Fibroblast of villous mesenchyme (primary cell): ENCODE data around the gene TLCD5. TPM values are rescaled to one million over a fixed set of nuclear protein-coding genes. Genes with fewer than 3 reads are reported as not detected.

Experiments
- DNase-seq: peaks from one replicate; pipeline ENCODE4 v3.0.0-alpha.2; 2010; ENCODE audit warnings: low read depth
- H3K4me3 ChIP-seq: 2 replicates; pipeline ENCODE4 v1.5.1; 2011; ENCODE audit warnings: low read depth, mild to moderate bottlenecking, low read length
- total RNA-seq: library from RNA; depleted of rRNA; stranded (reverse); fragments of >200 nt; gene quantifications from 2 replicates; pipeline ENCODE4 v1.2.3, GENCODE V29; 2012
- TF ChIP-seq, protein P1 (sequence below): IDR thresholded peaks from 2 replicates; pipeline ENCODE4 v1.5.1; 2012; ENCODE audit warnings: low read depth, mild to moderate bottlenecking, low read length; ENCODE audit not compliant: insufficient read depth

Gene TLCD5
- total RNA-seq, 1 donor: 10.8 TPM

DNA sequence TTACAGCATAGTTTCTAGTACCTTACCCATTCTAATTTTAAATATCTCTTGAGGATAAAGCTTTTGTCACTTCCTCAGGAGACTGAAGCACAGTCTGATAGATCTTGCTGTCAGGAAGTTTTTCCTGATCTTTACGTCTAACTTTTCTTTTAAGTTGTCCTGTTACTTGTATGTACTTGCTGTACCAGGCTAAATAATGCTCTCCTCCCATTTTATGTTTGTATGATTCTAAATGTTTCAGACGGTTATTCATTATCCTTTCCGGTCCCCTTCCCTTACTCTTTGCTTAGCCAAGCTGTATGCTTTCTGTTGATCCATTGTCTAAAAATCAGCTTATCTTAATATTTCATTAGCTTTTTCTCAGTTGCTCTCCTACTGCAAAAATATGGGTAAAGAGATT, 17.1 kb downstream of the TLCD5 start:
- DNase-seq: no peak
- no peak overlapping the region for H3K4me3 ChIP-seq
- TF ChIP-seq, protein P1, sequence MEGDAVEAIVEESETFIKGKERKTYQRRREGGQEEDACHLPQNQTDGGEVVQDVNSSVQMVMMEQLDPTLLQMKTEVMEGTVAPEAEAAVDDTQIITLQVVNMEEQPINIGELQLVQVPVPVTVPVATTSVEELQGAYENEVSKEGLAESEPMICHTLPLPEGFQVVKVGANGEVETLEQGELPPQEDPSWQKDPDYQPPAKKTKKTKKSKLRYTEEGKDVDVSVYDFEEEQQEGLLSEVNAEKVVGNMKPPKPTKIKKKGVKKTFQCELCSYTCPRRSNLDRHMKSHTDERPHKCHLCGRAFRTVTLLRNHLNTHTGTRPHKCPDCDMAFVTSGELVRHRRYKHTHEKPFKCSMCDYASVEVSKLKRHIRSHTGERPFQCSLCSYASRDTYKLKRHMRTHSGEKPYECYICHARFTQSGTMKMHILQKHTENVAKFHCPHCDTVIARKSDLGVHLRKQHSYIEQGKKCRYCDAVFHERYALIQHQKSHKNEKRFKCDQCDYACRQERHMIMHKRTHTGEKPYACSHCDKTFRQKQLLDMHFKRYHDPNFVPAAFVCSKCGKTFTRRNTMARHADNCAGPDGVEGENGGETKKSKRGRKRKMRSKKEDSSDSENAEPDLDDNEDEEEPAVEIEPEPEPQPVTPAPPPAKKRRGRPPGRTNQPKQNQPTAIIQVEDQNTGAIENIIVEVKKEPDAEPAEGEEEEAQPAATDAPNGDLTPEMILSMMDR: no peak

DNA sequence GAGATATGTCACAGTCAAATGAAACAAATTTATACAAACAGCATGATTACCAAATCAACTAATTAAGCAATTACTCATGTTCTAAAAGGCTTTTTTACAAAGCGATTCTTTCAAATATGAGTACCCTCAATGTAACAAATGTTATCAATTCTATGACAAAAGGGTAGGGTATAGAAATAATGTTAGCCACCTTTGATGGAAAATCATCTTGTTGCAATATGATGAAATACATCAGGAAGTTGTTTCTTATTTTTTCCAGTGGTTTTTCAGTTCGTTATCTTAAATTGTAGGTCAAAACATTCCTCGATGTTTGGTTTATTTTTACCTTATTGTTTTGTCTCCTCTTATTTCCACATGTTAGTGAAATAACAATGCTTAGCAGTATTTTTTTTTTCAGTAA, 17.6 kb downstream of the TLCD5 start:
- TF ChIP-seq, protein P1: no peak
- no peak for DNase-seq
- no peak overlapping the region for H3K4me3 ChIP-seq

DNA sequence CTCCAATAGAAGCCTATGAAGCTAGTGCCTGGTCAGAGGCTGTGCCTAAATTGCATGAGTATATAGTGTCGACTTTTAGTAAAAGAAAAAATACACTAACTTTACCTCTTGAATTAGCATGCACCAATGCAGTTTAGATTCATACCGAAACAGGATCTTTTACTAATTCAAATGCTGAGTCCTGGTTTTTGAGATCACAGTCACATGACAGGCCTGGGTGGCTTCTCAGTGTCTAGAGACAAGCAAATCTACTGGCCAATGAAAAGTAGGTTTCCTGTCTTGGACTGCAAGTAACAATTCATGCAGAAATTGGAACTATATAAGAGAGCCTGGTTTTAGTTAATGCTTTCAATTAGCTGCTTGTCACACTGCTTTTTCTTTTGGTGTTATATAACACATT, 18.3 kb downstream of the TLCD5 start:
- H3K4me3 ChIP-seq: no peak overlapping the region
- DNase-seq: no peak
- TF ChIP-seq, protein P1: no peak

DNA sequence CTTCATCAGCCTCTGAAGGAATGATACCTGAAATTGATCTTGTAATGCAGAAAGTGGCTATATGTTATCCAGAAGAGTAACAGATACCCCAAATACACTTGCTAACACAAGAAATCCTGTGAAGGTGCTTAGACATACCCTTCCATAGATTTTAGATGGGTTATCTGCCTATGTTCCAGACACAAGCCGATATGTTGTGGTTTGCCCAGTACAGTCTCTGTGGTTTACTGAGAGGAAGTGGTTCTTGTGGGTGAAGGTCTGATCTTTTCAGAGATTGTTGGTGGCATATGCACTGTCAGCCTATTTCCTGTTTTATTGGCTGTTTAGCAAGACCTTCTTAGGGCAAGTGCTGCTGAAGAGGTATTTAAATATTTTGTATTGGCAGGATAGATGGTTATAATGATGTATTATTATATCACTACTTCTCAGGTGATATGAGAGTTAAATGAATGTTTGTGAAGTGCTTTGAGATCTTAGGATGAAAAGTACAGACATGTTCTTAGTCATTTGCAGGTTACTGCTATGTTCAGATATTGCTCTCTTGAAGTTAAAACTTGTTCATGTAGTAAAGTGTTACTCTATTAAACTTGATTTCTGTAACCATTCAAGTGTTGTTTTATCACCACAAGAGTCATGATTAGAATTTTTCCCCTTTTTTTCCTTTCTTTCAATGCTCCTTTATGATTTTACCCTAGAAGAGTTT, 19.4 kb downstream of the TLCD5 start:
- peak; percentile 92 for DNase-seq
- H3K4me3 ChIP-seq: no peak overlapping the region
- TF ChIP-seq, protein P1: no peak

DNA sequence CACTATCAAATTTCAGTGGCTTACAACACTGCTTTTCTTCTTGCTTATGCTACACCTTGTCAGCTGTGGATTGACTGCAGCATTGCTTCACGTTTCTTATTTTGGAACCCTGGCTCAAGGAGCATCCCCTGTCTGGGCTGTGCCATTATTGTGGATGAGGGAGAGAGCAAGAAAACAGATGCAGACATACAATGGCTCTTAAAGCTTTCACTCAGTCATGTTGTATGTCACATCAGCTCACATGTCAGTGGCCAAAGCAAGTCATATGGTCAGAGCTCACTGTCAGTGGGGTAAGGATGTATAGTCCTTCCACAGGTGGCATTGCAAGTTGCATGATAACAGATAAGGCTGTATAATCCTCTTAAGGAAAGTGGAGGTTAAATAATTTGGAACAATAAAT, 21.1 kb downstream of the TLCD5 start:
- no peak for DNase-seq
- TF ChIP-seq, protein P1: no peak
- H3K4me3 ChIP-seq: no peak overlapping the region

DNA sequence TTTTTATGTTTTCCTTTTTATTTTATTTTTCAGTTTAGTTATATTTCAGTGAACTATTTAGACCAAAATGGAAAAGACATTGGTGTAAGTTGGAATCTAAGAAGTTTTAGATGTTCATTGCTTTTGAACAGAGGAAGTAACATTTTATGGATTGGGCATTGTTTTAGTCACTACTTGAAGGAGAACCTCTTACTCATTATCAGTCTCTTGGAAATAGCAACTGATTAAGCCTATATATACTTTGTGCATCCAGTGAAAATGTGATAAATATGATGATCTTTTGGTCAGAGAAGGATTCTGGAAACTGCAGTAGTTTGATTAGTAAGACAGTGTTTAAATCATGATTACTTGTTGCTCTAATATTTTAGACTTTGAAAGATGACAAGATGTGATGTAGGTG, 25.5 kb downstream of the TLCD5 start:
- no peak overlapping the region for H3K4me3 ChIP-seq
- TF ChIP-seq, protein P1: no peak
- DNase-seq: no peak

DNA sequence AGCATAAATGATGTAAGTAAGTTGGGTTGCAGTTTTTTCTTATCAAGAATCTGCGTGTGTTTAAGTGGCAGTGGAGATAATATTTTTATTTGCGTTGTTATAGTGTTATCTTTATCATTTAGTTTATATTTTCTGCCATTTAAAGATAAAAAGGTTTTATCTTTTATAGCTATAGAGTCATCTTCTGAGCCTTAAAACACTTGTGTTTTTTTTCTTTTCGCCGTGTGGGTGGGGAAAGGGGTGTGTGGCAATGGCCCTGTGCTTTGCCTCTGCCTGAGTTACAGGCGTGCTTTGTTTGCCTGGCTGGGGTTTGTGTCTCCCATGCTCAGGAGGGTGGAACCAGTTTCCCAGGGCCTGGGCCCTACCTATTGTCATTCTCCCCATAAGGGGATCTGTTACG, 27.3 kb downstream of the TLCD5 start:
- peak; percentile 55 for DNase-seq
- no peak overlapping the region for H3K4me3 ChIP-seq
- TF ChIP-seq, protein P1: no peak
